Left ventricle myocardium inferior (tissue), 1 donor: ENCODE measurements around the gene CXorf51A. TPM values are rescaled to one million over a fixed set of nuclear protein-coding genes. Genes with fewer than 3 reads are reported as not detected.
"Not testable (repeated sequence)": the region's sequence is repeated elsewhere in the genome, so short reads cannot be mapped to it uniquely, and the experiment has no call there.

ENCODE experiments used
- DNase-seq: peaks from one replicate; pipeline ENCODE4 v3.0.0-alpha.2; 2020
- H3K27ac ChIP-seq: fragments of 200-600 bp; replicated peaks from 2 replicates; pipeline ENCODE4 v1.8.0; 2021
- H3K27me3 ChIP-seq: fragments of 200-600 bp; 2 replicates; pipeline ENCODE4 v1.8.0; 2021; ENCODE audit warnings: low read depth
- H3K36me3 ChIP-seq: fragments of 200-600 bp; 2 replicates; pipeline ENCODE4 v1.8.0; 2021
- H3K4me1 ChIP-seq: fragments of 200-600 bp; 2 replicates; pipeline ENCODE4 v1.8.0; 2021
- H3K4me3 ChIP-seq: fragments of 200-600 bp; 2 replicates; pipeline ENCODE4 v1.8.0; 2021; ENCODE audit warnings: mild to moderate bottlenecking, moderate library complexity
- H3K9me3 ChIP-seq: fragments of 200-600 bp; replicated peaks from 2 replicates; pipeline ENCODE4 v1.8.0; 2021
- CTCF ChIP-seq: fragments of 200-600 bp; IDR thresholded peaks from 2 replicates; pipeline ENCODE4 v1.8.0; 2021; ENCODE audit warnings: antibody characterized with exemption, mild to moderate bottlenecking, borderline replicate concordance
- intact Hi-C: fragments of 100-400 bp; cut with micrococcal nuclease; formaldehyde crosslinking; loops from one replicate; pipeline ENCODE4 v1.11.0; 2022
- long read RNA-seq: library from polyadenylated mRNA; unstranded; transcript quantifications from one replicate; pipeline ENCODE4 v2.0.0, GENCODE V29; 2021
- total RNA-seq: library from RNA; stranded (reverse); fragmentation: NEBNext Ultra II Directional; extraction: Animal tissue kit (Norgen Biotek cat#: 25700); gene quantifications from one replicate; pipeline ENCODE4 v1.2.1, GENCODE V29; 2021
- donor health status: DM: no; HTN: yes; CAD: no; lungs with severe emphysema.

Gene CXorf51A
- total RNA-seq: not detected
- long read RNA-seq: 0 reads

DNA sequence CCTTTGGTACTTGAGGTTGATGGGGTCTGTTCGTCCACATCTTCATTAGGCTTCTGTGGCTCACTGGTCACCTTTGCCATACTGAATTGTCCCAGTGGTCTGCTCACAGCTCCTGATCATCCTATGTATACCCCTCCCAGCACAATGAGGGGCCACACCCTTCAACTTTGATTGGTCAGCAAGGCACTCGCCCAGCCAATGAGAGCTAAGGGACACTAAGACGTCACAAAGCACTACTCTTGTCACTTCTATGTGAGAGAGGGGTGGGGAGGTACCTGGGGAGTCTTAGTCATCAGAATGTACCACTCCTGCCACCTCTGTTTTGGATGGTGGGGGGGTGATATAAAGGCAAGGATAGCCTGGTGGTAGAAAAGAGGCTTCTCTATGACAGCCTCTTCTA, at the start of gene CXorf51A:
Gene CXorf51A, minus strand, starts transcription at position 101 of the 400 bp plus-strand sequence. Its CDS starts 21 bp downstream, at position 80.
- intact Hi-C loops, H3K27ac ChIP-seq, H3K9me3 ChIP-seq, H3K36me3 ChIP-seq, H3K27me3 ChIP-seq, H3K4me1 ChIP-seq, H3K4me3 ChIP-seq, DNase-seq: not testable (repeated sequence)

DNA sequence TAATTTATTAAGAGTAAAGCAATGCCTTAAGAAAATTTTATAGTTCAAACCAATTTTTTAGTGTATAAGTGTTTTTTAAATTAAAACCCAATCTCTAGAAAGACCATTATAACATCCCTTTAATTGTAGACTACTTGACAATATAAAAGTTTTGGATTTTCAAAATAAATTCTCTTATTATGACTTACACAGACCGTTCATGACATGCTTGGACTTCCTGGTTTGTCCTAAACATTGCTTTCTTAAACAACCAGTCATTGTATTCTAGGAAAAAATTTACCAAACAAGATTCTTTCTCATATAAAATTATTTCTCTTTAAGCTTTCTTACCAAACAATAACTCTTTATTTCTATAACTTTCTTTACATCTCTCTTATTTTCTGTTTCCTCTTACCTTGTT, 49.0 kb upstream of the CXorf51A start:
- H3K4me1 ChIP-seq: no peaks in the 10 kb centered on the region
- intact Hi-C loops: no loop called here
- TF ChIP-seq CTCF: no peak
- H3K27ac ChIP-seq: no peak overlapping the region
- H3K9me3 ChIP-seq: peaks cover 6% of the 10 kb centered on the region
- H3K36me3 ChIP-seq: no peaks in the 10 kb centered on the region
- no peaks in the 10 kb centered on the region for H3K27me3 ChIP-seq
- DNase-seq: no peak
- no peak overlapping the region for H3K4me3 ChIP-seq

- Histone ChIP-seq H3K27me3 (no peaks in the 10 kb centered on the region), H3K4me1 (no peaks in the 10 kb centered on the region), H3K4me3 (no peak overlapping the region), H3K9me3 (no peaks in the 10 kb centered on the region), H3K36me3 (no peaks in the 10 kb centered on the region), H3K27ac (no peak overlapping the region)
- TF ChIP-seq CTCF: no peak
- DNase-seq: no peak
- intact Hi-C loops: no loop called here
Measured at GRCh38 chrX:146854281-146854680, 39.7 kb upstream of the CXorf51A start.

- Histone ChIP-seq H3K4me1 (no peaks in the 10 kb centered on the region), H3K4me3 (no peak overlapping the region), H3K9me3 (no peaks in the 10 kb centered on the region), H3K36me3 (no peaks in the 10 kb centered on the region), H3K27me3 (no peaks in the 10 kb centered on the region), H3K27ac (no peak overlapping the region)
- intact Hi-C loops: no loop called here
- DNase-seq: no peak
- no peak for TF ChIP-seq CTCF
Measured at GRCh38 chrX:146831994-146832393, 17.4 kb upstream of the CXorf51A start.

DNA sequence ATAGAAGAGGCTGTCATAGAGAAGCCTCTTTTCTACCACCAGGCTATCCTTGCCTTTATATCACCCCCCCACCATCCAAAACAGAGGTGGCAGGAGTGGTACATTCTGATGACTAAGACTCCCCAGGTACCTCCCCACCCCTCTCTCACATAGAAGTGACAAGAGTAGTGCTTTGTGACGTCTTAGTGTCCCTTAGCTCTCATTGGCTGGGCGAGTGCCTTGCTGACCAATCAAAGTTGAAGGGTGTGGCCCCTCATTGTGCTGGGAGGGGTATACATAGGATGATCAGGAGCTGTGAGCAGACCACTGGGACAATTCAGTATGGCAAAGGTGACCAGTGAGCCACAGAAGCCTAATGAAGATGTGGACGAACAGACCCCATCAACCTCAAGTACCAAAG, 5.1 kb downstream of the CXorf51A start, which contains the start of gene CXorf51B:
Gene CXorf51B, plus strand, starts transcription at position 301 of the 400 bp plus-strand sequence. Its CDS starts 21 bp downstream, at position 322.
- H3K36me3 ChIP-seq, H3K9me3 ChIP-seq, H3K27ac ChIP-seq, H3K27me3 ChIP-seq, DNase-seq, H3K4me1 ChIP-seq, intact Hi-C loops, H3K4me3 ChIP-seq: not testable (repeated sequence)

Other genes with a start within 250 kb of the CXorf51A start
- not detected for gene CXorf51B, start 5.0 kb downstream of the CXorf51A start, total RNA-seq